GM12878 (cell line): ENCODE data around the gene MXRA7. TPM values are rescaled to one million over a fixed set of nuclear protein-coding genes. Genes with fewer than 3 reads are reported as not detected.

ENCODE experiments used
- ATAC-seq: fragments of 200-7000 bp; cut with Tn5 transposase; 3 replicates; pipeline ENCODE4 v1.9.1; 2020; ENCODE audit warnings: mild to moderate bottlenecking, moderate library complexity
- BruUV-seq: library from RNA; stranded (reverse); fragments of 400-500 nt; replicated peaks from 2 replicates; lab custom pipeline; 2021; lab: Mats Ljungman, UMichigan
- CTCF ChIA-PET: fragments of 300-600 bp; sonication (Branson Sonifier 250); formaldehyde crosslinking; extraction: SDS; loops from one replicate; lab custom pipeline; 2021; ENCODE audit warnings: inconsistent platforms; lab: Yijun Ruan, JAX
- POLR2A ChIA-PET: fragments of 350-600 bp; formaldehyde crosslinking; extraction: SDS; loops from one replicate; lab custom pipeline; 2021; ENCODE audit warnings: inconsistent platforms; lab: Charles Lee
- RAD21 ChIA-PET: fragments of 300-600 bp; sonication (Branson Sonifier 250); formaldehyde crosslinking; loops from one replicate; lab custom pipeline; 2023; ENCODE audit warnings: antibody characterized with exemption; ENCODE audit not compliant: unreplicated experiment; lab: Charles Lee
- SMC1A ChIA-PET: fragments of 300-600 bp; sonication (Branson Sonifier 250); formaldehyde crosslinking; loops from one replicate; lab custom pipeline; 2023; ENCODE audit not compliant: unreplicated experiment, uncharacterized antibody; lab: Charles Lee
- DNase-seq: peaks from one replicate; pipeline ENCODE4 v3.0.0-alpha.2; 2011; ENCODE audit warnings: low read depth, low spot score
- FAIRE-seq: peaks from 3 replicates; lab custom pipeline; 2011; peaks lifted over from hg19 to GRCh38; lab: Jason Lieb, UNC
- H2AFZ ChIP-seq: 2 replicates; pipeline ENCODE4 v1.6.0; 2011; ENCODE audit warnings: low read depth, low read length, control low read depth; ENCODE audit not compliant: control insufficient read depth
- H3K27ac ChIP-seq: 2 replicates; pipeline ENCODE4 v1.5.1; 2011; ENCODE audit warnings: control low read depth; ENCODE audit not compliant: control insufficient read depth, insufficient read depth
- H3K27me3 ChIP-seq, 2 experiments: replicated peaks in 1 of 2; 2 replicates each; pipeline versions ENCODE4 v1.6.0 to v1.6.1; 2011; ENCODE audit warnings: low read length in 1 of 2; ENCODE audit not compliant: control insufficient read depth in 2 of 2, insufficient read depth in 2 of 2
- H3K36me3 ChIP-seq, 2 experiments: 2 replicates each; pipeline ENCODE4 v1.5.1; 2011; ENCODE audit warnings: low read length in 1 of 2; ENCODE audit not compliant: control insufficient read depth in 2 of 2, insufficient read depth in 2 of 2
- H3K4me1 ChIP-seq: 2 replicates; pipeline ENCODE4 v1.6.1; 2011; ENCODE audit warnings: mild to moderate bottlenecking, low read length, moderate library complexity, mixed read lengths; ENCODE audit not compliant: control insufficient read depth, insufficient read depth
- H3K4me2 ChIP-seq: 2 replicates; pipeline ENCODE4 v1.6.0; 2011; ENCODE audit warnings: control low read depth; ENCODE audit not compliant: control insufficient read depth, insufficient read depth
- H3K4me3 ChIP-seq: fragments of 200-600 bp; sonication (generic); 2 replicates; pipeline ENCODE4 v1.5.1; 2016
- H3K79me2 ChIP-seq: 2 replicates; pipeline ENCODE4 v1.6.0; 2011; ENCODE audit warnings: low read length; ENCODE audit not compliant: control insufficient read depth, insufficient read depth
- H3K9ac ChIP-seq: 2 replicates; pipeline ENCODE4 v1.8.0; 2011; ENCODE audit warnings: low read length, control low read depth, mixed read lengths; ENCODE audit not compliant: control insufficient read depth, insufficient read depth
- H3K9me3 ChIP-seq: replicated peaks from 3 replicates; pipeline ENCODE4 v1.5.1; 2011; ENCODE audit warnings: mild to moderate bottlenecking, low read length; ENCODE audit not compliant: control insufficient read depth, insufficient read depth
- H4K20me1 ChIP-seq: 2 replicates; pipeline ENCODE4 v1.6.0; 2011; ENCODE audit not compliant: control insufficient read depth, insufficient read depth
- ATF7 ChIP-seq: fragments of 450-650 bp; IDR thresholded peaks from 2 replicates; pipeline ENCODE4 v1.6.1; 2016; ENCODE audit warnings: low read depth, mild to moderate bottlenecking
- BRCA1 ChIP-seq: IDR thresholded peaks from 2 replicates; pipeline ENCODE4 v1.6.1; 2011; ENCODE audit warnings: low read depth, low read length, improper control_type of control experiment
- EZH2 ChIP-seq: IDR thresholded peaks from 2 replicates; pipeline ENCODE4 v1.6.1; 2012; ENCODE audit warnings: low read depth, mild to moderate bottlenecking, control low read depth, inconsistent platforms, low read length, borderline replicate concordance; ENCODE audit not compliant: control insufficient read depth
- GATAD2B ChIP-seq: fragments of 450-650 bp; conservative IDR thresholded peaks from 2 replicates; pipeline ENCODE4 v1.6.1; 2017; ENCODE audit warnings: low read depth, mild to moderate bottlenecking, moderate library complexity
- MTA3 ChIP-seq: IDR thresholded peaks from 2 replicates; pipeline ENCODE4 v1.6.1; 2012; ENCODE audit warnings: low read length, inconsistent platforms, borderline replicate concordance
- NFIC ChIP-seq: IDR thresholded peaks from 2 replicates; pipeline ENCODE4 v1.6.1; 2012; ENCODE audit warnings: low read depth, mild to moderate bottlenecking, inconsistent platforms, low read length, moderate library complexity
- NFXL1 ChIP-seq: fragments of 450-650 bp; IDR thresholded peaks from 2 replicates; pipeline ENCODE4 v1.6.1; 2017; ENCODE audit warnings: antibody characterized with exemption, mild to moderate bottlenecking, borderline replicate concordance
- PAX8 ChIP-seq: fragments of 450-650 bp; IDR thresholded peaks from 2 replicates; pipeline ENCODE4 v1.6.1; 2017; ENCODE audit warnings: mild to moderate bottlenecking, moderate library complexity
- PML ChIP-seq: IDR thresholded peaks from 2 replicates; pipeline ENCODE4 v1.6.1; 2012; ENCODE audit warnings: low read length, inconsistent platforms
- POLR2AphosphoS5 ChIP-seq: IDR thresholded peaks from 2 replicates; pipeline ENCODE4 v1.6.1; 2011; ENCODE audit warnings: mild to moderate bottlenecking, low read length, inconsistent platforms
- RELA ChIP-seq: fragments of 450-650 bp; IDR thresholded peaks from 2 replicates; pipeline ENCODE4 v1.8.0; 2014; ENCODE audit warnings: borderline replicate concordance; ENCODE audit not compliant: partially characterized antibody
- SIN3A ChIP-seq: IDR thresholded peaks from 2 replicates; pipeline ENCODE4 v1.6.1; 2012; ENCODE audit warnings: low read depth, low read length, improper control_type of control experiment
- STAT3 ChIP-seq: IDR thresholded peaks from 2 replicates; pipeline ENCODE4 v1.6.1; 2011; ENCODE audit warnings: low read depth, low read length, improper control_type of control experiment
- TAF1 ChIP-seq: IDR thresholded peaks from 2 replicates; pipeline ENCODE4 v1.6.1; 2011; ENCODE audit warnings: mild to moderate bottlenecking, low read depth, low read length, borderline replicate concordance
- ZNF274 ChIP-seq: IDR thresholded peaks from one replicate; pipeline ENCODE4 v1.8.0; 2011; ENCODE audit not compliant: insufficient read length, insufficient read depth
- ZNF622 ChIP-seq: fragments of 450-650 bp; IDR thresholded peaks from 2 replicates; pipeline ENCODE4 v1.6.1; 2017; ENCODE audit warnings: mild to moderate bottlenecking, inconsistent platforms
- WGBS: methylation state at CpG from one replicate; pipeline ENCODE4 v1.1.6; 2016; ENCODE audit warnings: low lambda C conversion rate; ENCODE audit not compliant: insufficient replicate concordance, insufficient coverage; ENCODE audit errors: missing lambda C conversion rate; 5-methylcytosine and 5-hydroxymethylcytosine counted together
- in situ Hi-C: fragments of 300-500 bp; cut with MboI; formaldehyde crosslinking; loops from 9 replicates; pipeline ENCODE4 v1.14.3; 2018; ENCODE audit warnings: mixed read lengths
- intact Hi-C: fragments of 100-400 bp; cut with micrococcal nuclease; formaldehyde crosslinking; loops from one replicate; pipeline ENCODE4 v1.14.2; 2022; ENCODE audit not compliant: unreplicated experiment
- polyA plus RNA-seq, 11 experiments: library from polyadenylated mRNA; depleted of rRNA in 4 of 11; unstranded in 6 of 11; stranded (reverse) in 5 of 11; fragments of >200 nt; fragmentation: Nextera tagmentation in 4 of 11; fragmentation: Illumina TruSeq in 1 of 11; extraction: Ambion mirVana in 4 of 11; extraction: Trizol in 1 of 11; gene quantifications; 1 replicate in 1 of 11; 2 replicates in 10 of 11; pipeline versions ENCODE4 v1.2.1 to v1.2.3, GENCODE V29; 2011 to 2016; ENCODE audit warnings: inconsistent platforms in 2 of 11, missing spikeins in 2 of 11, low read depth in 1 of 11
- total RNA-seq, 4 experiments: library from RNA; depleted of rRNA in 3 of 4; stranded (reverse); fragments of >200 nt in 3 of 4; fragmentation: Illumina TruSeq in 1 of 4; extraction: Trizol in 1 of 4; gene quantifications; 2 replicates each; pipeline versions ENCODE4 v1.2.1 to v1.2.3, GENCODE V29; 2013 to 2021
- TF ChIP-seq, protein P1 (sequence below): IDR thresholded peaks from 2 replicates; pipeline ENCODE4 v1.6.1; 2012; ENCODE audit warnings: low read depth, low read length, improper control_type of control experiment
- TF ChIP-seq, protein P2 (sequence below): fragments of 450-650 bp; IDR thresholded peaks from 2 replicates; pipeline ENCODE4 v1.6.1; 2014; ENCODE audit warnings: mild to moderate bottlenecking
- TF ChIP-seq, protein P3 (sequence below): IDR thresholded peaks from 2 replicates; pipeline ENCODE4 v1.6.1; 2012; ENCODE audit warnings: low read depth, low read length, improper control_type of control experiment
- TF ChIP-seq, protein P4 (sequence below): IDR thresholded peaks from 2 replicates; pipeline ENCODE4 v1.6.1; 2011; ENCODE audit warnings: low read depth, mild to moderate bottlenecking, low read length, moderate library complexity, borderline replicate concordance; ENCODE audit errors: extremely low read depth

MXRA7 gene
- total and polyA plus RNA-seq, 10 of the 15 experiments (the other 5 are each of a cell fraction or from before 2014, with no cell fraction given): 0.03 to 2.0 (median 0.33) TPM

DNA sequence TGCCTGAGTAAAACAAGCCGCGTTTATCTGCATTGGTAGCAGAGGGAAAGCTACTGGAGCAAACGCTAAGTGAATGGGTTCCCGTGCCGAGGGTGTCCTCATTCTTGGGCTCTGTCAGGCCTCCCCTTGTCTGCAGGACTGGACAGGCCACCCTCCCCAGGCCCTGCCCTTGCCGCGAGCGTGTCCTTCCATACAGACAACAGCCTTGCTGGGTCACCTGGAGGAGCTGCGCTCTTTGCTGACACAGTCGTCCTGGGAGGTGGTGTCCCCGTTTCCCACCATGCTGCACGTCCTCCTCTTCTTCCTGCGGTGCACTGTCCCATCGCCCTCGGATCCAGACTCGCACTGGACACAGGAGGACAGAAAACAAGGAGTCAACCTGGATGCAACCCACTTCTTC is 7.8 kb upstream of the MXRA7 start:
- no peak overlapping the region for H2AFZ ChIP-seq
- DNase-seq (no peak), ATAC-seq (no peak), FAIRE-seq (no peak)
- TF ChIP-seq, protein P1, sequence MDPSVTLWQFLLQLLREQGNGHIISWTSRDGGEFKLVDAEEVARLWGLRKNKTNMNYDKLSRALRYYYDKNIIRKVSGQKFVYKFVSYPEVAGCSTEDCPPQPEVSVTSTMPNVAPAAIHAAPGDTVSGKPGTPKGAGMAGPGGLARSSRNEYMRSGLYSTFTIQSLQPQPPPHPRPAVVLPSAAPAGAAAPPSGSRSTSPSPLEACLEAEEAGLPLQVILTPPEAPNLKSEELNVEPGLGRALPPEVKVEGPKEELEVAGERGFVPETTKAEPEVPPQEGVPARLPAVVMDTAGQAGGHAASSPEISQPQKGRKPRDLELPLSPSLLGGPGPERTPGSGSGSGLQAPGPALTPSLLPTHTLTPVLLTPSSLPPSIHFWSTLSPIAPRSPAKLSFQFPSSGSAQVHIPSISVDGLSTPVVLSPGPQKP: no peak
- no peak for TF ChIP-seq TAF1
- TF ChIP-seq RELA: no peak
- no peak for TF ChIP-seq PML
- no peak for TF ChIP-seq ZNF622
- no peak for TF ChIP-seq NFIC
- no peak for TF ChIP-seq MTA3
- no peak for TF ChIP-seq SIN3A
- TF ChIP-seq NFXL1: no peak
- TF ChIP-seq EZH2: no peak
- TF ChIP-seq GATAD2B: no peak
- TF ChIP-seq, protein P2, sequence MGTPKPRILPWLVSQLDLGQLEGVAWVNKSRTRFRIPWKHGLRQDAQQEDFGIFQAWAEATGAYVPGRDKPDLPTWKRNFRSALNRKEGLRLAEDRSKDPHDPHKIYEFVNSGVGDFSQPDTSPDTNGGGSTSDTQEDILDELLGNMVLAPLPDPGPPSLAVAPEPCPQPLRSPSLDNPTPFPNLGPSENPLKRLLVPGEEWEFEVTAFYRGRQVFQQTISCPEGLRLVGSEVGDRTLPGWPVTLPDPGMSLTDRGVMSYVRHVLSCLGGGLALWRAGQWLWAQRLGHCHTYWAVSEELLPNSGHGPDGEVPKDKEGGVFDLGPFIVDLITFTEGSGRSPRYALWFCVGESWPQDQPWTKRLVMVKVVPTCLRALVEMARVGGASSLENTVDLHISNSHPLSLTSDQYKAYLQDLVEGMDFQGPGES: no peak
- no peak for TF ChIP-seq POLR2AphosphoS5
- TF ChIP-seq STAT3: no peak
- TF ChIP-seq ZNF274: no peak
- TF ChIP-seq, protein P3, sequence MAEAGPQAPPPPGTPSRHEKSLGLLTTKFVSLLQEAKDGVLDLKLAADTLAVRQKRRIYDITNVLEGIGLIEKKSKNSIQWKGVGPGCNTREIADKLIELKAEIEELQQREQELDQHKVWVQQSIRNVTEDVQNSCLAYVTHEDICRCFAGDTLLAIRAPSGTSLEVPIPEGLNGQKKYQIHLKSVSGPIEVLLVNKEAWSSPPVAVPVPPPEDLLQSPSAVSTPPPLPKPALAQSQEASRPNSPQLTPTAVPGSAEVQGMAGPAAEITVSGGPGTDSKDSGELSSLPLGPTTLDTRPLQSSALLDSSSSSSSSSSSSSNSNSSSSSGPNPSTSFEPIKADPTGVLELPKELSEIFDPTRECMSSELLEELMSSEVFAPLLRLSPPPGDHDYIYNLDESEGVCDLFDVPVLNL: no peak
- no peak for TF ChIP-seq ATF7
- TF ChIP-seq, protein P4, sequence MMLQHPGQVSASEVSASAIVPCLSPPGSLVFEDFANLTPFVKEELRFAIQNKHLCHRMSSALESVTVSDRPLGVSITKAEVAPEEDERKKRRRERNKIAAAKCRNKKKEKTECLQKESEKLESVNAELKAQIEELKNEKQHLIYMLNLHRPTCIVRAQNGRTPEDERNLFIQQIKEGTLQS: no peak
- no peak for TF ChIP-seq BRCA1
- no peak for TF ChIP-seq PAX8
- 94% methylated on average over 16 of the region's 16 CpGs for WGBS
- peaks cover 5% of the 10 kb centered on the region for H3K79me2 ChIP-seq
- H3K4me1 ChIP-seq: peaks cover 8% of the 10 kb centered on the region
- RAD21 ChIA-PET: interaction anchor here (1.1 kb wide), 1 partner anchor 8 kb away, joined by 4 read pairs; the partner anchor contains the start of genes JMJD6 and METTL23
- no peak overlapping the region for H3K9ac ChIP-seq
- no peaks in the 10 kb centered on the region for H3K27me3 ChIP-seq
- no peak overlapping the region for H3K4me2 ChIP-seq
- SMC1A ChIA-PET: no interaction called here
- POLR2A ChIA-PET: no interaction called here
- no peak overlapping the region for H3K27ac ChIP-seq
- peaks cover 5% of the 10 kb centered on the region for H4K20me1 ChIP-seq
- CTCF ChIA-PET: interaction anchor here (1.5 kb wide), 1 partner anchor 37 kb away, joined by 6 read pairs; no protein-coding TSS in a partner anchor
- H3K4me3 ChIP-seq: no peak overlapping the region
- no peaks in the 10 kb centered on the region for H3K9me3 ChIP-seq
- H3K36me3 ChIP-seq: peaks cover 17 to 55% of the 10 kb centered on the region in 2 experiments
- no TSS peak for BruUV-seq
- in situ Hi-C loops: no loop called here
- intact Hi-C loops: loop anchor here (10.0 kb wide), 1 partner anchor 94 kb away; no protein-coding TSS in a partner anchor
